Common myeloid progenitor, CD34-positive (primary cell): ENCODE results near the gene CAST.

Experiments used
- CTCF ChIA-PET: fragments of 350-600 bp; sonication (Branson Sonifier 250); formaldehyde crosslinking; loops from one replicate; lab custom pipeline; 2021; ENCODE audit warnings: antibody characterized with exemption; lab: Charles Lee
- POLR2A ChIA-PET: fragments of 350-600 bp; sonication (Branson Sonifier 250); formaldehyde crosslinking; loops from one replicate; lab custom pipeline; 2021; ENCODE audit warnings: antibody characterized with exemption; lab: Charles Lee
- DNase-seq, 3 donors: peaks; one replicate each; pipeline versions ENCODE4 v3.0.0 to v3.0.0-alpha.2; 2013
- H3K27ac ChIP-seq, 2 experiments: 1 replicate in 1 of 2; 2 replicates in 1 of 2; pipeline ENCODE4 v1.7.0; 2013; ENCODE audit warnings: inconsistent platforms in 2 of 2, low read length in 2 of 2, mild to moderate bottlenecking in 2 of 2, low read depth in 1 of 2, moderate library complexity in 1 of 2; ENCODE audit not compliant: severe bottlenecking in 2 of 2, insufficient read depth in 1 of 2, poor library complexity in 1 of 2
- H3K27me3 ChIP-seq, 5 experiments: replicated peaks in 2 of 5; 1 replicate in 3 of 5; 2 replicates in 2 of 5; pipeline versions ENCODE4 v1.6.1 to v1.7.0; 2013; ENCODE audit warnings: low read length in 4 of 5, mild to moderate bottlenecking in 2 of 5, moderate library complexity in 2 of 5, inconsistent platforms in 1 of 5; ENCODE audit not compliant: insufficient read depth in 5 of 5, control insufficient read depth in 4 of 5
- H3K36me3 ChIP-seq, 4 experiments: 1 replicate in 2 of 4; 2 replicates in 2 of 4; pipeline versions ENCODE4 v1.6.1 to v1.7.0; 2013; ENCODE audit warnings: low read length in 3 of 4, control low read depth in 1 of 4, mild to moderate bottlenecking in 1 of 4; ENCODE audit not compliant: control insufficient read depth in 4 of 4, insufficient read depth in 4 of 4
- H3K4me1 ChIP-seq, 4 experiments: 1 replicate in 3 of 4; 2 replicates in 1 of 4; pipeline versions ENCODE4 v1.6.1 to v1.7.1; 2013; ENCODE audit warnings: low read length in 3 of 4, mild to moderate bottlenecking in 3 of 4, control low read depth in 1 of 4, inconsistent platforms in 1 of 4, moderate library complexity in 1 of 4; ENCODE audit not compliant: control insufficient read depth in 4 of 4, insufficient read depth in 4 of 4; ENCODE audit errors: control extremely low read depth in 1 of 4
- H3K4me3 ChIP-seq, 7 experiments: 1 replicate in 4 of 7; 2 replicates in 3 of 7; pipeline versions ENCODE4 v1.5.1 to v1.7.0; 2013; ENCODE audit warnings: mild to moderate bottlenecking in 7 of 7, low read length in 6 of 7, moderate library complexity in 6 of 7, inconsistent platforms in 2 of 7, low read depth in 2 of 7, control low read depth in 1 of 7; ENCODE audit not compliant: insufficient read depth in 4 of 7, control insufficient read depth in 1 of 7; ENCODE audit errors: extremely low read depth in 1 of 7
- H3K9me3 ChIP-seq, 5 experiments: 1 replicate in 4 of 5; 2 replicates in 1 of 5; pipeline versions ENCODE4 v1.6.1 to v1.7.1; 2013; ENCODE audit warnings: low read length in 4 of 5, mild to moderate bottlenecking in 2 of 5, inconsistent platforms in 1 of 5, low read depth in 1 of 5, moderate library complexity in 1 of 5; ENCODE audit not compliant: control insufficient read depth in 4 of 5, insufficient read depth in 2 of 5; ENCODE audit errors: control extremely low read depth in 1 of 5
- WGBS: methylation state at CpG from one replicate; pipeline ENCODE4 v1.1.5; 2013; ENCODE audit not compliant: insufficient coverage; 5-methylcytosine and 5-hydroxymethylcytosine counted together

CAST gene

DNA sequence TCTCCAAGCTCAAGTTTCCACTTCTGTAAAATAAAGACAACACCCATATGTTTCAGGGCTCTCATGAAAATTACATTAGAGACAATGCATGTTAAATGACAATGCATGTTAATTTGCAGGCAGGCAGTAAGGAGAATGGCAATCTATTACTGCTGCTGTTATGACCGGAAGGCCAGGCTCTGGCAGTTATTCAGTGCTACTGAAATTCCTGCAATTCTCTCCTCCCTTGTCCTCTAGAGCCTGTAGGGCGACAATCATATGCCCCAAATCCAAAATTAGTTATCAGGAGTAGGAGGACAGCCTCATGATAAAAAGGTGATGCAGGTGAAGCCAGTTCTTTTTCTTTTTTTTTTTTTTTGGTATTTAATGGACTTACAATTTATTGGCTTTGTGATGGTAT lies 42.2 kb upstream of the CAST start:
- DNase-seq, result no peak
- WGBS, result 100% methylated on average over 1 of the region's 2 CpGs
- POLR2A ChIA-PET, result no interaction called here
- Histone ChIP-seq H3K36me3 (no peaks in the 10 kb centered on the region), H3K4me1 (no peaks in the 10 kb centered on the region), H3K27me3 (no peaks in the 10 kb centered on the region), H3K27ac (no peak overlapping the region), H3K4me3 (no peak overlapping the region), H3K9me3 (no peaks in the 10 kb centered on the region)
- CTCF ChIA-PET, result interaction anchor here (1.0 to 1.5 kb wide), 3 partner anchors 16 to 276 kb away, joined by 3 read pairs; no protein-coding TSS in a partner anchor

GRCh38 chr5:96624596-96624995 lies 37.6 kb upstream of the CAST start:
- Histone ChIP-seq H3K36me3 (no peaks in the 10 kb centered on the region), H3K4me3 (no peak overlapping the region), H3K27ac (no peak overlapping the region), H3K9me3 (no peaks in the 10 kb centered on the region), H3K4me1 (no peaks in the 10 kb centered on the region), H3K27me3 (no peaks in the 10 kb centered on the region)
- ChIA-PET CTCF (interaction anchor here (1.7 kb wide), 1 partner anchor 22 kb away, joined by 4 read pairs; no protein-coding TSS in a partner anchor), POLR2A (no interaction called here)
- DNase-seq, result peak in 1 of 3 donors; percentile 7
- WGBS, result 90% methylated on average over 2 of the region's 3 CpGs

GRCh38 chr5:96625365-96625764 lies 36.8 kb upstream of the CAST start:
- no peak for DNase-seq
- Histone ChIP-seq H3K9me3 (no peaks in the 10 kb centered on the region), H3K4me3 (no peak overlapping the region), H3K27ac (no peak overlapping the region), H3K36me3 (no peaks in the 10 kb centered on the region), H3K27me3 (no peaks in the 10 kb centered on the region), H3K4me1 (no peaks in the 10 kb centered on the region)
- ChIA-PET POLR2A (no interaction called here), CTCF (interaction anchor here (1.7 kb wide), 1 partner anchor 23 kb away, joined by 4 read pairs; no protein-coding TSS in a partner anchor)
- 80% methylated on average over 2 of the region's 2 CpGs for WGBS

- Histone ChIP-seq H3K36me3 (no peaks in the 10 kb centered on the region), H3K4me1 (no peaks in the 10 kb centered on the region), H3K4me3 (no peak overlapping the region), H3K27ac (no peak overlapping the region), H3K9me3 (no peaks in the 10 kb centered on the region), H3K27me3 (no peaks in the 10 kb centered on the region)
- CTCF ChIA-PET, result no interaction called here
- no peak for DNase-seq
- no CpG with 5 or more reads among the region's 2 CpGs for WGBS
- POLR2A ChIA-PET, result no interaction called here
These were observed 35.2 kb upstream of the CAST start for GRCh38 chr5:96626956-96627355.

DNA sequence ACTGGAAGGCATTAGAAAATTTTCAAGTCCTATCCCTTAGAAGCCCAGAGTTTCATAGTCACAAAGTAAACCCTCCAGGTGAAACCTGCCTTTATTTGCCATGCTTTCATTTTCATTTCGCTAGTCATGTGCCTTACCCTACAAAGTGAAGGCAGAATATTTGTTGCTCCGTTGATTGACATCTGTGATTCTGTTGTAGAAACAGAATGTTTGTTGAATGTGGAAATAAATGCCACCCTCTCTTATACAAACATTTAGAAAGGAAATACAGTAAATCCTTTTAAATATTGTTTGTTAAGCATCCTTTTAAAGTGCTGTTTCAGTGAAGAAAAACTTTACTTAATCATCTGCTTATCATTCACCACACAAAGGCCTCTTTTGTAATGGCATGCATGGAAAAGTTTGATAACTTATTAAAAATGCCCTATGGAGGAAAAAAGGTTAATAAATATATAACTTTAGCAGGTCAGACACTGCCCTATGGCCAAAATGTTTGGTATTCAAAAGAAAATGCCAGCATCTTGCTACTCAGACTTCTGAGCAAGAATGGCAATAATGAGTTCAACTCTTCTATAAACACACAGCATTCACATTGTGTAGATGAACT lies 34.3 kb upstream of the CAST start:
- no peaks in the 10 kb centered on the region for H3K4me1 ChIP-seq
- ChIA-PET POLR2A (no interaction called here), CTCF (no interaction called here)
- WGBS, result 100% methylated on average over 1 of the region's 2 CpGs
- no peaks in the 10 kb centered on the region for H3K9me3 ChIP-seq
- no peak overlapping the region for H3K27ac ChIP-seq
- H3K4me3 ChIP-seq, result no peak overlapping the region
- no peaks in the 10 kb centered on the region for H3K36me3 ChIP-seq
- peak in 1 of 3 donors; percentile 2 for DNase-seq
- H3K27me3 ChIP-seq, result no peaks in the 10 kb centered on the region

DNA sequence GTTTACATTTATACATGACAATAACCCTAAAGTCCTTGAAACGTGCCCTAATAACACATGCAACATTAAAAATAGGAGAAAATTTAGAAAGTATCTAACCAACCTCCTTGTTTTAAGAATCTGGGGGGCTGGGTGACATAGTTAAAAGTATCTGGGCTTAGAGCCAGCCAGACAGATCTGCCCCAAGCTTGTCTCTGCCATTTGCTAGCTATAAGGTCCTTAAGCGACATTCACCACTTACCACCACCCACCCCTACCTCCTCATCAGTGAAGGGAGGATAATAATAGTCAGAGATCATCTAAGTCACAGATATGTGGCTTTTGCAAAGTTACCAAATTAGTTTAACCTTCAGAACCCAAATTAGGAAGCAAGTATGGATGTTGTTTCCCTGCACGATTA lies 33.8 kb upstream of the CAST start:
- WGBS, result 100% methylated on average over 1 of the region's 3 CpGs
- Histone ChIP-seq H3K4me1 (no peaks in the 10 kb centered on the region), H3K27me3 (no peaks in the 10 kb centered on the region), H3K36me3 (no peaks in the 10 kb centered on the region), H3K9me3 (no peaks in the 10 kb centered on the region), H3K4me3 (no peak overlapping the region), H3K27ac (no peak overlapping the region)
- CTCF ChIA-PET, result no interaction called here
- DNase-seq, result no peak
- POLR2A ChIA-PET, result no interaction called here

- ChIA-PET CTCF (no interaction called here), POLR2A (no interaction called here)
- no peak overlapping the region for H3K27ac ChIP-seq
- H3K9me3 ChIP-seq, result no peaks in the 10 kb centered on the region
- DNase-seq, result no peak
- no peaks in the 10 kb centered on the region for H3K27me3 ChIP-seq
- 100% methylated on average over 1 of the region's 2 CpGs for WGBS
- H3K36me3 ChIP-seq, result no peaks in the 10 kb centered on the region
- no peak overlapping the region for H3K4me3 ChIP-seq
- H3K4me1 ChIP-seq, result no peaks in the 10 kb centered on the region
These were observed 32.4 kb upstream of the CAST start for GRCh38 chr5:96629774-96630173.
